Neural cell (in vitro differentiated cells): ENCODE data around the gene PIGQ. TPM values are rescaled to one million over a fixed set of nuclear protein-coding genes. Genes with fewer than 3 reads are reported as not detected.

Experiments
- H2AFZ ChIP-seq: fragments of 200-600, 300-800 bp; sonication (generic), shearing (Covaris generic); 2 replicates; pipeline ENCODE4 v1.6.0; 2014; ENCODE audit warnings: low read depth, mild to moderate bottlenecking, antibody characterized with exemption, low read length, moderate library complexity
- H3F3A ChIP-seq: fragments of 200-600 bp; shearing (Covaris generic); 2 replicates; pipeline ENCODE4 v1.6.1; 2016; ENCODE audit warnings: mild to moderate bottlenecking, moderate library complexity, mixed read lengths, antibody characterized with exemption, low read length; ENCODE audit not compliant: insufficient read depth, poor library complexity, severe bottlenecking
- H3K27ac ChIP-seq: fragments of 200-600, 300-800 bp; sonication (generic), shearing (Covaris generic); 2 replicates; pipeline ENCODE4 v1.5.1; 2014; ENCODE audit warnings: mild to moderate bottlenecking, low read length, moderate library complexity
- H3K27me3 ChIP-seq: fragments of 300-800, 200-600 bp; sonication (generic), shearing (Covaris generic); 2 replicates; pipeline ENCODE4 v1.6.0; 2014; ENCODE audit warnings: mild to moderate bottlenecking, low read depth, low read length, moderate library complexity; ENCODE audit not compliant: insufficient read depth
- H3K36me3 ChIP-seq: fragments of 300-800, 200-600 bp; sonication (generic), shearing (Covaris generic); 2 replicates; pipeline ENCODE4 v1.5.1; 2014; ENCODE audit warnings: mild to moderate bottlenecking, antibody characterized with exemption, low read length, moderate library complexity; ENCODE audit not compliant: insufficient read depth
- H3K4me2 ChIP-seq: fragments of 300-800, 200-600 bp; sonication (generic), shearing (Covaris generic); 2 replicates; pipeline ENCODE4 v1.6.0; 2014; ENCODE audit warnings: mild to moderate bottlenecking, low read length
- H3K4me3 ChIP-seq: fragments of 300-800, 200-600 bp; sonication (generic), shearing (Covaris generic); 2 replicates; pipeline ENCODE4 v1.5.1; 2014; ENCODE audit warnings: mild to moderate bottlenecking, low read length, moderate library complexity
- H3K79me2 ChIP-seq: fragments of 200-600 bp; shearing (Covaris generic); replicated peaks from 2 replicates; pipeline ENCODE4 v1.6.0; 2014; ENCODE audit warnings: mild to moderate bottlenecking, low read length, moderate library complexity; ENCODE audit not compliant: insufficient read depth
- H3K9ac ChIP-seq: fragments of 300-800, 200-600 bp; sonication (generic), shearing (Covaris generic); 2 replicates; pipeline ENCODE4 v1.6.1; 2016; ENCODE audit warnings: mild to moderate bottlenecking, low read length, mixed read lengths
- H3K9me2 ChIP-seq: fragments of 200-600 bp; shearing (Covaris generic); 2 replicates; pipeline ENCODE4 v1.6.1; 2016; ENCODE audit warnings: mild to moderate bottlenecking, low read length, mixed read lengths; ENCODE audit not compliant: insufficient read depth
- H3K9me3 ChIP-seq: fragments of 200-600, 300-800 bp; sonication (generic), shearing (Covaris generic); 2 replicates; pipeline ENCODE4 v1.6.1; 2016; ENCODE audit warnings: mild to moderate bottlenecking, mixed run types, low read length, moderate library complexity, mixed read lengths
- H4K20me1 ChIP-seq: fragments of 200-600 bp; shearing (Covaris generic); 2 replicates; pipeline ENCODE4 v1.6.1; 2016; ENCODE audit warnings: mild to moderate bottlenecking, mixed run types; ENCODE audit not compliant: insufficient read depth
- CTCF ChIP-seq: fragments of 450-650 bp; IDR thresholded peaks from 2 replicates; pipeline ENCODE4 v1.5.1; 2014; ENCODE audit warnings: antibody characterized with exemption, mild to moderate bottlenecking, moderate library complexity; ENCODE audit not compliant: poor library complexity, severe bottlenecking
- EP300 ChIP-seq: fragments of 450-650 bp; conservative IDR thresholded peaks from 2 replicates; pipeline ENCODE4 v1.6.1; 2014; ENCODE audit warnings: antibody characterized with exemption, mild to moderate bottlenecking, moderate library complexity; ENCODE audit not compliant: poor library complexity, severe bottlenecking
- EZH2 ChIP-seq: fragments of 200-600, 300-800 bp; shearing (Covaris generic), sonication (generic); IDR thresholded peaks from 2 replicates; pipeline ENCODE4 v1.6.1; 2014; ENCODE audit warnings: antibody characterized with exemption, low read length, borderline replicate concordance, mild to moderate bottlenecking; ENCODE audit not compliant: insufficient read depth, poor library complexity, severe bottlenecking
- MXI1 ChIP-seq: fragments of 450-650 bp; conservative IDR thresholded peaks from 2 replicates; pipeline ENCODE4 v1.6.1; 2014; ENCODE audit warnings: antibody characterized with exemption, mild to moderate bottlenecking; ENCODE audit not compliant: poor library complexity, severe bottlenecking
- POLR2AphosphoS5 ChIP-seq: IDR thresholded peaks from 2 replicates; pipeline ENCODE4 v1.6.1; 2012
- RAD21 ChIP-seq: fragments of 450-650 bp; conservative IDR thresholded peaks from 2 replicates; pipeline ENCODE4 v1.6.1; 2014; ENCODE audit warnings: antibody characterized with exemption, mild to moderate bottlenecking, moderate library complexity
- REST ChIP-seq: IDR thresholded peaks from 2 replicates; pipeline ENCODE4 v1.6.1; 2012; ENCODE audit warnings: borderline replicate concordance
- SMC3 ChIP-seq: fragments of 450-650 bp; conservative IDR thresholded peaks from 2 replicates; pipeline ENCODE4 v1.6.1; 2014; ENCODE audit warnings: antibody characterized with exemption, mild to moderate bottlenecking, moderate library complexity; ENCODE audit not compliant: poor library complexity
- TAF1 ChIP-seq: IDR thresholded peaks from 2 replicates; pipeline ENCODE4 v1.6.1; 2012; ENCODE audit warnings: low read depth
- polyA plus RNA-seq: library from polyadenylated mRNA; depleted of rRNA; stranded (reverse); fragments of >200 nt; gene quantifications from 2 replicates; pipeline ENCODE4 v1.2.3, GENCODE V29; 2014

PIGQ gene
- polyA plus RNA-seq, 1 donor from 2014 or later: 69.2 TPM

GRCh38 chr16:564690-565418, 4.9 kb upstream of the PIGQ start:
- Histone ChIP-seq H3K4me2 (no peak overlapping the region), H3K79me2 (peaks cover 7% of the 10 kb centered on the region), H3K36me3 (no peaks in the 10 kb centered on the region), H2AFZ (no peak overlapping the region), H3F3A (no peaks in the 10 kb centered on the region), H3K27ac (no peak overlapping the region), H3K9me2 (no peaks in the 10 kb centered on the region), H4K20me1 (no peaks in the 10 kb centered on the region), H3K4me3 (no peak overlapping the region), H3K9ac (no peak overlapping the region), H3K27me3 (peaks cover 22% of the 10 kb centered on the region), H3K9me3 (no peaks in the 10 kb centered on the region)
- TF ChIP-seq EP300: no peak
- TF ChIP-seq POLR2AphosphoS5: no peak
- no peak for TF ChIP-seq SMC3

DNA sequence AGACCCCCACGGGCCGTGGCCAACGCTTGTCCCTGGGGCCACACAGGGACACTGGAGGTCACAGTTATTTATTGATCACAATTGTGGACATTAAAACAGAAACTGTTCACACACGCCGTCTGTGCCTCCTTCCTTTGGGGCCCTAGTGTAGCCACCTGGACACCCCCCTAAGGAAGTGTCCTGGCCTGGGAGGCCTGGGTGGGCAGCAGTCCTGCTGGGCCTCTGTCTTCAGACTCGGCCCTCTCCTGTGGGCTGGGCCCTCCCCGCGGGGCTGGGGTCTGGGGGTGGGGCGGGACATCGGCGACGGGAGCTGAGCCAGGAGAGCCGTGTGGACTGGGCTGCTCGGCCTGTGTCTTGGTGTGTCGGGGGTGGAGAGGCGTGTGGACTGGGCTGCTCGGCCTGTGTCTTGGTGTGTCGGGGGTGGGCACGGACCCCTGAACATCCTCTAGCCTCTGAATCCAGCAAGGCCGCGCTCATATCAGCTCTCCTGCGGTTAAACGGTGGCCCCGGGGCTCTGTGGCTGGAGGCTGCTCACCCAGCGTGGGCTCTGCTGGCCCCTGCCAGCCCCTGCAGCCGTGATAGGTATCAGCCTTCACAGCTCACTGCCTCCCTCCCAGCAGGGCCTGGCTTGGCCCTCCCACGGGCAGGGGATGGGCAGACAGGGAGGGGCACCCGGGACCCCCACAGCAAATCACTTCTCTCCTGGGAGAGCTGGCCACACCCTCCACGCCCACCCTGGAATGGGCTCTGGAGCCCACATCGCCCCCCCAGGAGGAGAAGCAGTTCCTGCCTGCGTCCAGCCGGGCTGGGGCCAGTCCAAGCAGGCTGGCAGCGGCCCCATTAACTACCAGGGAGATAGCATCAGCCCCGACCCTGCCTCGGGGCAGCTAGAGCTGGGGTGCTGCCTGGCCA, 4.1 kb upstream of the PIGQ start:
- TF ChIP-seq EP300: no peak
- TF ChIP-seq EZH2: no peak
- TF ChIP-seq POLR2AphosphoS5: no peak
- TF ChIP-seq RAD21: no peak
- no peak for TF ChIP-seq SMC3
- TF ChIP-seq MXI1: no peak
- TF ChIP-seq REST: no peak
- no peak for TF ChIP-seq CTCF
- no peak for TF ChIP-seq TAF1
- no peak overlapping the region for H2AFZ ChIP-seq

More for the DNA sequence above, 4.1 kb upstream of the PIGQ start:
- Histone ChIP-seq H3K9ac (no peak overlapping the region), H3K9me3 (no peaks in the 10 kb centered on the region), H3K9me2 (no peaks in the 10 kb centered on the region), H3K27me3 (peaks cover 20% of the 10 kb centered on the region), H3K36me3 (no peaks in the 10 kb centered on the region), H3K4me2 (no peak overlapping the region), H3K79me2 (peaks cover 13% of the 10 kb centered on the region), H3K27ac (no peak overlapping the region), H4K20me1 (no peaks in the 10 kb centered on the region), H3F3A (no peaks in the 10 kb centered on the region), H3K4me3 (no peak overlapping the region)
